GM12891 (cell line): ENCODE results near the gene EIPR1.

Source experiments
- PAX5 ChIP-seq: IDR thresholded peaks from 2 replicates; pipeline ENCODE4 v1.6.1; 2011; ENCODE audit warnings: low read length, moderate library complexity, mild to moderate bottlenecking; ENCODE audit not compliant: insufficient read depth, severe bottlenecking
- POLR2A ChIP-seq: IDR thresholded peaks from 2 replicates; pipeline ENCODE4 v1.6.1; 2011; ENCODE audit warnings: low read depth, low read length, control low read depth
- POLR2AphosphoS5 ChIP-seq: IDR thresholded peaks from 2 replicates; pipeline ENCODE4 v1.6.1; 2011; ENCODE audit warnings: low read depth, low read length, control low read depth
- POU2F2 ChIP-seq: IDR thresholded peaks from 2 replicates; pipeline ENCODE4 v1.6.1; 2011; ENCODE audit warnings: low read depth, mild to moderate bottlenecking, control low read depth, low read length, moderate library complexity
- SPI1 ChIP-seq: IDR thresholded peaks from 2 replicates; pipeline ENCODE4 v1.6.1; 2011; ENCODE audit warnings: low read depth, low read length, control low read depth
- TAF1 ChIP-seq: IDR thresholded peaks from 2 replicates; pipeline ENCODE4 v1.6.1; 2011; ENCODE audit warnings: low read depth, low read length, control low read depth

DNA sequence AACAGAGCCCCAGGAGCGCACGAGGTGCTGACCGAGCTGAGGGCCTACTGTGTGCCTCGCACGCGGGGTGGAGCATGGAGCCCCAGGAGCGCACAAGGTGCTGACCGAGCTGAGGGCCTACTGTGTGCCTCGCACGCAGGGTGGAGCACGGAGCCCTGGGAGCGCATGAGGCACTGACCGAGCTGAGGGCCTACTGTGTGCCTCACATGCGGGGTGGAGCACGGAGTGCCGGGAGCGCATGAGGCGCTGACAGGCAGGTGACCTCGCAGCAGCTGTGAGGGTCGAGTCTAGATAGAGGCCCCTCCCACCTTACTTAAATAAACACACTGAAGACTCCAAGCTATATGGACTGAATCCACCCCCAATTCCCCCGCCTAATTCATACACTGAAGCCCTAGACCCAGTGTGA is 60.3 kb downstream of the EIPR1 start:
- TF ChIP-seq POLR2A (no peak), TAF1 (no peak), POLR2AphosphoS5 (no peak), PAX5 (no peak), POU2F2 (no peak), SPI1 (no peak)
